HS-5 (cell line): Measurements from ENCODE around the gene BIVM.

Source experiments
- DNase-seq: peaks from one replicate; pipeline ENCODE4 v3.0.0-alpha.2; 2012; ENCODE audit warnings: low read depth

The BIVM gene

GRCh38 chr13:102845630-102846260 is 46.8 kb downstream of the BIVM start, which contains the start of gene ERCC5:
Gene ERCC5 (plus strand): TSS chr13:102846032. CDS start chr13:102846267, 235 bp downstream.
- DNase-seq, result peak; percentile 69

DNA sequence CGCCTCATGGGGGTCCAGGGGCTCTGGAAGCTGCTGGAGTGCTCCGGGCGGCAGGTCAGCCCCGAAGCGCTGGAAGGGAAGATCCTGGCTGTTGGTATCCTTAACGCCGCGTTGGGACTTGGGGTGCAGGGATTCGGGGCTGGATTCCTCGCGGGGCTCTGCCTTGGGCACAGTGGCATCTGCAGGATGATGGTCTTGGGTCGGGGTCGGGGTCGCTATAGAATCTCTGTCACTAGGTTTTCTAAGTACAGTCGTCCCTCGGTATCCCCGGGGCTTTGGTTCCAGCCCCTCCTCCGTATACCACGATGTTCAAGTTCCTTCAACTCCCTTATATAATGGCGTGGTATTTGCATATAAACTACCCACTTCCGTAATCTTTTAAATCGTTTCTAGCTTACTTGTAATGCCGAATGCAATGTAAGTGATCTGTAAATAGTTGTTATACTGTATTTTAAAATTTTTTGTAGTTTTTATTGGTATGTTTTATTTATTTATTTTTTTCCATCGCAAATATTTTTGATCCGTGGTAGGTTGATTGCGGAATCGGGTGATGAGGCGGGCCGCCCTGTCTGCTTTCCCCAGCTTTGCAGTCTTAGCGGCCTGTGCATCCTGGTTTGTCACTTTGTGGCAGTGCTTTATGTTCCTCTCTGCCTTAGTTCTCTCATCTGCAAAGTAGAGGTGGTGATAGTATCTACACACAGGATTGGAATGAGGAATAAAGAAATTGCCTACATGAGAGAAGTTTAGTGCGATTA is 47.5 kb downstream of the BIVM start:
- no peak for DNase-seq

GRCh38 chr13:102847272-102848234 is 48.6 kb downstream of the BIVM start:
- DNase-seq, result no peak

DNA sequence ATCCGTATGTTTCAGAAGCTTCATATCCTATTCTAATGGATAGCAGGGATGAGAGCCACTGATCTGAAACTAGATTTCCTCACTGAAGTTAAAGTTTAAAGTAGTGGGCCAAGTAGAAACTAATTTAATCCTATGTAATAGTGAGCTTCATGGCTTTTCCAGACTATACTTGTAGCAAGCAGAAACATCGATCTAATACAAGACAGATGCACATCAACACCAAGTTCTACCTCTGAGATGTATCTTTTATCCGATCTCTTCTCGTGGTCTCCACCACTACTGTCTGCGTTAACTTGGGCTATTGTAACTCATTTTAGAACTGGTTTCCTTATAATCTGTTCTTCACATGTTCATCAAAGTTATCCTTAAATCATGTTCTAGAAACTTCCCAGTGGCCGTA is 50.0 kb downstream of the BIVM start:
- no peak for DNase-seq

DNA sequence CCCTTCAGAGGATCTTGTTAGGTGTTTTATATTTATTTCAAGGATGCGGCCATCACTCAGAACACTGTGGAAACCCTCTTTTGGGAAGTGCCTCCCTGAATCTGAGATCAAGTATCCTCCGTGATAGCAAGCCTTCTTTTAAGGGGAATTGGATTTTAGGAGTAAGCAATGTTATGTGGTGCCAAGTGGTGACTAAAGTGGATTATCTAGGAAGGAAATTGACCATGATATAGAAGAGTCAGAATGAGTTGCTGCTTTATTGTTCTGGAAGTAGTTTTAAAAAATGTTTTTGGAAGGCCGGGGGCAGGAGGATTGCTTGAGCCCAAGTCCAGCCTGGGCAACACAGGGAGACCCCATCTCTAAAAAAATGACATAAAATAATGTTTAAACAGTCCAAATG is 53.6 kb downstream of the BIVM start:
- no peak for DNase-seq

GRCh38 chr13:102854675-102855074 is 55.8 kb downstream of the BIVM start:
- DNase-seq, result no peak

GRCh38 chr13:102856557-102856956 is 57.6 kb downstream of the BIVM start:
- DNase-seq, result no peak

DNA sequence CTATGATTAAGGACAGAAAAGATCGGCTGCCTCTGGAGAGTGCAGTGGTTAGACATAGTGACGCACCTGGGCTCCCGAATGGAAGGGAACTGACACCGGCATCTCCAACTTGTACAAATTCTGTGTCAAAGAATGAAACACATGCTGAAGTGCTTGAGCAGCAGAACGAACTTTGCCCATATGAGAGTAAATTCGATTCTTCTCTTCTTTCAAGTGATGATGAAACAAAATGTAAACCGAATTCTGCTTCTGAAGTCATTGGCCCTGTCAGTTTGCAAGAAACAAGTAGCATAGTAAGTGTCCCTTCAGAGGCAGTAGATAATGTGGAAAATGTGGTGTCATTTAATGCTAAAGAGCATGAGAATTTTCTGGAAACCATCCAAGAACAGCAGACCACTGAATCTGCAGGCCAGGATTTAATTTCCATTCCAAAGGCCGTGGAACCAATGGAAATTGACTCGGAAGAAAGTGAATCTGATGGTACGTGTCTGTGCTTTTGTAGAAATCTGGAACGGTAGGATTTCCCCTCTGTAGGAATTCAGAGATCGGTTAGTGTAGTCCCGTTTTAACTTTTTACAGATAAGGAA is 63.8 kb downstream of the BIVM start:
- no peak for DNase-seq

- DNase-seq, result no peak
Observed at GRCh38 chr13:102863590-102863989, 64.7 kb downstream of the BIVM start.

- no peak for DNase-seq
Observed at GRCh38 chr13:102868366-102868936, 69.5 kb downstream of the BIVM start.

- no peak for DNase-seq
Observed at GRCh38 chr13:102869948-102870676, 71.2 kb downstream of the BIVM start.

DNA sequence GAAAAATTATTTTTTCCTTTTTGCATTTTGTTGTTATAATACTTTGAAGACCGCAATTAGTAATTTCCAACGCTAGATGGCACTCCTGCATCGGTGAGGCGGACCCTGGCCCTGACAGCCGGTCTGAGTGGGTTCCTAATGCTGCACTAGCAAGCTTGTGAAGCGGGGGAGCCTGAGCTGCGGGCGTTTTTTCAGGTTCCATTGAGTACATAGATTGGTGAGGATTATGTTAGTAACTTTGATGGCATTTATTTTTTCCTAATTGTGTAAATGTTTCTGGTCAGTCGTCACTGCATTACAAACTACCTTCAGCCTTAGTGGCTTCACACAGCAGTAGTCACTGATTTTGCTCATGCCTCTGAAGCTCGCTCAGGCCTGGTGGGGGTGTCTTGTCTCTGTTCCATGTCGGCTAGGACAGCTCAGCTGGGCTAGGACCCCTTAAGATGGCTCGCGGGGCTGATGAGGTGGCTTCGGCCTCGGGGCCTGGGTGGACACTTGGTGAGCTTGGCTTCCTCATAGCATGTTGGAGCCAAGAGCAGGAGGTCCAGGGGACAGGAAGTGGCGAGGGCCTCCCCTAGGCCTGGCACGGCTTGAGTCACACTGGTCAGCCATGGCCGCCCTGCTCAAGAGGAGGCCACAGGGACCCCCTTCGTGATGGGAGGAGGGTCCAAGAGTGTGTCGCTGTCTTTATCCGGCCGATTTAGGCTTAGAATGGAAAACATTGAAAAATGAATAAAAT is 71.9 kb downstream of the BIVM start:
- DNase-seq, result no peak

DNA sequence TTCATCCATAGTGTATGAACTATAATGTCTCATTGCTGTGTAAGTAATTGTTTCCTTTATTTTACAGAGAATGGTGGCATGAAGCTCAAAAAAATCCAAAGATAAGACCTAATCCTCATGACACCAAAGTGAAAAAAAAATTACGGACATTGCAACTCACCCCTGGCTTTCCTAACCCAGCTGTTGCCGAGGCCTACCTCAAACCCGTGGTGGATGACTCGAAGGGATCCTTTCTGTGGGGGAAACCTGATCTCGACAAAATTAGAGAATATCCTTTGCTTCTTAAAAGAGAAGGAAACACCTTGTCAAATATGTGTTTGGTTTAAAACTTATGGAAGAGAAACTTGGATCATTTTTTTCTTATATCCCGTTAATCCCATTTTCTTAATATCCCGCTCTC is 73.2 kb downstream of the BIVM start:
- no peak for DNase-seq

- no peak for DNase-seq
Observed at GRCh38 chr13:102872531-102872930, 73.6 kb downstream of the BIVM start.

- no peak for DNase-seq
Observed at GRCh38 chr13:102873653-102874052, 74.7 kb downstream of the BIVM start.

- DNase-seq, result no peak
Observed at GRCh38 chr13:102875256-102875655, 76.3 kb downstream of the BIVM start.

DNA sequence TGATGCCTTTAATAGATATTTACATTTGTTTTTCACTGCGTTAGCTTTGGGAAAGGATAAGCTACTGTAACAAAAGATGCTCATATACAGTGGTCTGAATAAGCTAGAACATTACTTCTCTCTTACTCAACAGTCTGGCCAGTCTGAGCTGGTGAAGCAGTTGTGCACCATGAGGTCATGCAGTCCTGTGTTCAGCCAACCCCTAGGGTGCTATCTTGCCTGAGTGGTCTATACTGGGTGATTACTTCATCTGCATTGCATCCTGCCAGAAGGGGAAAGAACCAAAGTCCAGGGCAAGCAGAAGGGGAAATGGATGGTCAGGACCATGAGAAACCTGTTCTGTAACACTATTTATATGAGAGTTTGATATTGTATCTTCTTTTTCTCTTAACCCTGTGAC is 78.4 kb downstream of the BIVM start:
- DNase-seq, result no peak

GRCh38 chr13:102878481-102878880 is 79.6 kb downstream of the BIVM start:
- no peak for DNase-seq

GRCh38 chr13:102879793-102880499 is 81.0 kb downstream of the BIVM start:
- DNase-seq, result no peak
